Measurements from ENCODE around the gene DMD.

Gene DMD

DNA sequence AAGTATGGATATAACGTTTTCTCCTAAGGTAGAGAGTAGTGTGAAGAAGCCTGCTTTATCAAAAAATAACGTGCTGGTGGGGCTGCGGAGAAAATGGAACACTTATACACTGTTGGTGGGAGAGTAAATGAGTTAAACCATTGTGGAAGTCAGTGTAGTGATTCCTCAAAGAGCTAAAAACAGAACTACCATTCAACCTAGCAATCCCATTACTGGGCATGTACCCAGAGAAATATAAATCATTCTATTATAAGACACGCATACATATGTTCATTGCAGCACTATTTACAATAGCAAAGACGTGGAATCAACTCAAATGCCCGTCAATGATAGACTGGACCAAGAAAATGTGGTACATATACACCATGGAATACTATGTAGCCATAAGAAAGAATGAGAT is 196.4 kb downstream of the DMD start:
- DNase-seq = no peak

DNA sequence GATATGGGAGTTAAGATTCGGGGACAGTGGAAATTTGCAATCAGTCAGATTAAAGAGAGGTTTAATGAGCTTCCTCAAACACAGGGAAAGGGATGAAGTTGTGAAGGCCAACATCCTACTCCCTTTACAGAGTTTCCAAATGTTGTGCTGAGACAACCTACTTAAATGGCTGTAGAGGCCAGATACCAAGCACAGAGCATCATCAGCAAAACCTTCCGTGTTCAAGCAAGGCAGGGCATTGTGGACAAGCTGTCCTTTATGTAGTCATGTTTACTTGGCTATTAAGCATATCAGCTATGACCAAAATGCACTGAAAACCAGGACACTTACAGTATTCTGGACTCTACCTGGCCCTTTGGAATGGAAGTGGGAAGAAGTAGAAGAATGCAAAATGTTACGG is 197.3 kb downstream of the DMD start:
- DNase-seq = no peak

DNA sequence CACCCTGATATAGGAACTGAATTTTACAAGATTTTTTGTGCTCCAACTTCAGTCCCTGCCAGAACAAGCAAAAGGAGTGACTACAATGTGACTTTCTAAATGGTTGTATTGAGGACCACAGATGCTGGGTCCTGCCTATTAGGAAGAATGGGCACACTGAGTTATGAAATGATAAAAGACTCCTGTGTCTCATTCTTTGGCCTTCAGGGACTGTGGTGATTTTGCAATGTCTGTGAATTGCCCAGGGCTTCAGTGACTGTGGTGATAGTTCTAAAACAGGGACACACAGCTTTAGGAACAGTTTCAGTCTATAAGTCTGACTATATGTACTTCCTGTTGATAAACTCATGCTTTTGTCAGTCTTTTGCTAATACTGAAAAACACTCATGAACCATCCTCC is 210.2 kb downstream of the DMD start:
- no peak for DNase-seq

DNA sequence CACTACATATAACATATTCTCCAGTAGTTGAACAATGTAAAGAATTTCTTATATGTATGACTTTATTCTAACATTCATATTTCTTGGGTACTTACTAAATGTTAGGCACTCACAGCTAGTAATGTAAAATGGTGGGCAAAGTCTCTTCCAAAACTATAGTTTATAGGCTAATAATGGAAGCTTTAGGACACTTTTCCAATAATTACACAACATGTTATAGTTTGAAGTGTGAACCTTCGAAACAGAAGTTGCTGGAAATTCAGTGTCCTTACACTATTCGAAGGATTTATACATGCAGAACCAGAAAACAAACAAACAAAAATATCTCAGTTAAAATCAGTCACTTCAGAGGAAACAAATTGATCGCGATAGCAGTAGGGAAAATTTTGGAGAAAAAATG is 212.6 kb downstream of the DMD start:
- no peak for DNase-seq

DNA sequence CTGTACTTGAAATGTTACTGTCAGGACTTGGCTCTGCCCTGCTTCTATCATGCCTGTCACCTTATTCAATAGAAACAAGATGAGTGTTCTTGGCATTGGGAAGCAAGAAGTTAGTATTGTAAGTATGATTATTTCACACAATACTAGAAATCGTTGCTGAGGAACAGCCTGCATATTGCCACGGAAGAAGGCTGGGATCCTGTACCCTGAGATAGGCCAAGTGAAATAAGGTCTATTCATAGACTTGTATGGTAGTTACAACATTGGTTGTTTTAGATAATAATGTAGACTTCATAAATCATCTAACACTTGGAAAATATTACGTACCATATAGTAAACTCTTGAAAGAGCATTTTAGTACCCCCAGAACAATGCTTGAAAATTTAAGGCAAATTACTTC is 215.9 kb downstream of the DMD start:
- DNase-seq = no peak

DNA sequence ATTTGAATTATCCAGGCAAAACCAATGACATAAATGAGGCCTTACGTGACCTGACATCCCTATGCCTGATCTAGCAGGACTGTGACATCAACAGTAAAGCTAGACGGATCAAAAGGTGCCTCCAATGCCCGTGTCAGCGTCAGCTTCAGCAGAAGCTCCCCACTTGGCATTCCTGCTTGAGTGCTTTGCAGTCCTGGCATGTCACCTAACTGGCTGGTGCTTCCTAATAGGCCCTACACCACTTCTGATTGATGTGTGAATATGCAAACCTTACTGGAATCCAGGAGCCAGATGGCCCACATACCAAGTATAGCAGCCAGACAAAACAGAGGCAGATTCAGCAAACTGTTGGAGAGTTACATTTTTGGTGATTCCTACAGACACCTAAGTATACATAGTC is 224.2 kb downstream of the DMD start:
- DNase-seq = no peak

DNA sequence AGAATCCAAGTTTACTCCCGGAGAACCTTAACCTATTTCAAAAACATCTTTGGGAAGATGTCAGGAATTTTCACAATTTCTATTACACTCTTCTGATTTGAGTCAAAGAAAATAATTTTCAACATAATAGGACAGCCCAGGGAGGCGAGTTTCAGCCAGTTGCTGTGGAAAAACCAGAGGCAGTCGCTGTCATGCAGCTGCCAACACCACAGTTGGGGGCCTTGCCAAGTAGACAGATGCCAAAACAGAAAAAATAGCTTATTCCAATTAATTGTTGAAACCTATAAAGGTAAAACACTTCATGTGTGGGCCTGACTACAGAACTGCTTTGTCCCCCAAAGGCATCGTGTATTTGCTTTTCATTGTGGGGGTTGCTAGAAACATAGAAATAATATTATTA is 225.8 kb downstream of the DMD start:
- no peak for DNase-seq

DNA sequence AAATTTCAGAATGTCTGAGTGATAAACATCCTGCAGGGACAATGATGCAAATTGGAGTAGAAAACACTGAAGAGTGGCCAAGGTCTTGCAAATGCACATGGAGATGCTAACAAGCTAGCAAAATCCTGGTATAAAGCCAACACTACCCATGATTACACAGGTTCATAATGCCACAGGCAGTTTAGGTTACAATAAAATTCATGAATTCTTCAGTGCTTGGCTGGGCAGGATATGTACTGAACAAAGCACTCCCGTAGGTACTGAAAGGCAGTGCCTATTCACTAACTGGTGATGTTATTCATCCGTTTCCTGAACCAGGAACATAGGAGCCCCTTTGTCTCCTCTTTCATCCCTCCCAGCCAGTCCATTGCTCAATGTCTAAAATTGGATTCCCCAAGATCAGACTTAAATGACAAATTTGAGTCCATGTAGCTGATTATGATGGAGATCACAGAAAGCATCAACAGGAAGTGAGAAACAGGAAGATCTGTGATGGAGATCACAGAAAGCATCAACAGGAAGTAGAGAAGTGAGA is 244.5 kb downstream of the DMD start:
- no peak for DNase-seq

DNA sequence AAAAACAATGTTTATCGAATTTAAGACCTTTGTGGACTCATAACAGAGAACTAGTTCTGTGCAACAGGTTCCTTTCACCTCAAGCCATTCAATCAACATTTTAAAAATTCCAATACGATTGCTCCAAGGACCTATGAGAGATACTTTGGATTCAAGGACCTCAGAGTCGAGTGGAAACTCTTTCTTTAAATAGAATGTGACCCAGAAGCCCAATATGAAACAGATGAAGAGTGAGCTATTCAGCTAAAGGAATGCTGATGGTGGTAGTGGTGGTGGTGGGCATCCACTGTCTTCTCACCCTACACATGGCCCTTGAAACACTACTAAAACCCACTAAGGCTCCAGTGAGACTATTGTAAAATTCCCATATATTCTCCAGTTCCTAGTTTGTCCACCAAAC is 257.2 kb downstream of the DMD start:
- no peak for DNase-seq

DNA sequence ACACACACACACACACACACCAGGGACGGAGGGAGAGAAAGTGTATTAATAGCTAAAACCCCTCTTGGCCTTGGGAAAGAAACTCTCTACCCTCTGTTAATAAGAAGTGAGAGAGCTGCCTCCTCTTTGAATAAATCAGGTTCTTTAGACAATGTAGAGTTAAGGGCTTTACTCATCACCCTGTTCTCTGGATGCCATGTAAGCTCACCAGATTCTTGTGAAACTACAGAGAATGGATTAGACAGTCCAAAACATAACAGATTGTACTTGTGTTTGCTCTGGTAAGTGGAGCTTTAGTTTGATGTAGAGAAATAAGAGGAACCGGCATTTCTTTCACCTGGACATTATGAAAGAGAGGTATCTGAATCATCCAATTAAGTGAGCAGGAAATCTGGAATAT is 263.2 kb downstream of the DMD start:
- DNase-seq = no peak

DNA sequence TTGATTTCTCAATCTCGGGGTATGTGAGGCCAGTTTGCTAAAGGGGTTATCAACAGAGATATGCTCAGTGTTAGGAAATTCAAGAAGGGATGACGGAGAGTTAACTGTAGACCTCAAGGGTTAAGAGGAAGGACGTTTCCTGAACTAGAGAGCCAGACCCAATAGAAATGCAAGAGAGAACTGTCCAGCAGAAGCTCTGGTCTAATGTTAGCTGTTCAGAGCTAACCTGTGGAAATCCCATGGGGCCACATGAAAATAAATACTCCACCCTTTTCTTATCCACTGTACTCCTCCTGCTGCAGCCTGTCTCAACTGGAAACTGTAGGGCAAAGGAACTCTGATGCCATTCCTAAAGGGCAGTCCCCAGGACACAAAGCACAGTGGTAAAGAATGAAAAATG is 274.3 kb downstream of the DMD start:
- DNase-seq = no peak

DNA sequence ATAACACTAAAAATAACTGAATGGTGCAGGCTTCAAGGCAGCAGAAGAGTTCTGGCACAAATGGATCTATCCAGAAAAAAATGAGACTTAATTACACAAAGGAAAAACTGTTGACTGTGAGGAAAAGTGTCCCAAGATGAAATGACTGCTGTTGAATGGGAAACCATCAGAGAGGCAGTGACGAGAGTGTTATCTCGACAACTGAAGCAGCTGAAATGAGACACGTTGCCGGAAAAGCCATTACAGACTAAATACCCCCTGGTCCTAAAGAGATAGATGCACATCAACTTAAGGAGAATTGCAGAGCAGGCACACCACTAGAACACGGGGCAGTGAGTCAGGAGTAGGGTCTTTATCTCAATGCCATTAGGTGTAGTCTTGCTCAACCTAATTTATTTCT is 277.8 kb downstream of the DMD start:
- DNase-seq = no peak

DNA sequence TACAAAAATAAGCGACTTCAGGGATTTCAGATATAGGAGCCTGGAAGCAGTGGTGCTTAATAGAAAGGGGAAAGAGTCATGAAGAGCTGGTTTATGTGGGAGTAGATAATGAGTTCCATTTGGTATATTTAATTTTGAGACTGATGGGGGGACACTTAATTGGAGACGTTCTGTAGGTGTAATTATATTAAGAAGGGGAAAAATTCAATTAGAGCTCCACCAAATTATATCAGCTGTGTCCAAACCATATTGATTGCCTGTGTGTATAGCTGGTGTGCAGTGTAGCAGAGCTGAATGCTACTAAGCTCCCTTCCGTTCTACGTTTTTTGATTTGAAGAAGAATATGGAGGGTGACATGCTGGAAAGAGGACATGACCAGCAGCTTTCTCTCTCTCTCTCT is 282.3 kb downstream of the DMD start:
- no peak for DNase-seq

DNA sequence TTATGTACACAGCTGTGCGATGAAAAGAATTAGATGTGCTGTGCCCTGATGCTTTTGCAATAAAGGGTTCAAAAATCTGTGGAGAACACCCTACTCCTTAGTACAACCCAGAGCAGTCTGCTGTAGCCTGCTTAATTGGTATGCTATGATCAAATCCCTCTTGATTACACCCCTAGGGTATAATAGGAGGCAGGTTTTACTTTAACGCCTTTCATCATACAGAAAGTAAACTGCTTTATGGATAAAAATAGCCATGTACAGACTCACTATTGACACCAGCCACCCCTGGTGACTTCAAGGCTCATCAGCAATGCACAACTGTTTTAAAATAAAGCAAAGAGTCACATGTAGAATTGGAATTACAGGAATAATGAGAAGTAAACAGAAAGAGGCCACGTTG is 315.3 kb downstream of the DMD start:
- DNase-seq = no peak

DNA sequence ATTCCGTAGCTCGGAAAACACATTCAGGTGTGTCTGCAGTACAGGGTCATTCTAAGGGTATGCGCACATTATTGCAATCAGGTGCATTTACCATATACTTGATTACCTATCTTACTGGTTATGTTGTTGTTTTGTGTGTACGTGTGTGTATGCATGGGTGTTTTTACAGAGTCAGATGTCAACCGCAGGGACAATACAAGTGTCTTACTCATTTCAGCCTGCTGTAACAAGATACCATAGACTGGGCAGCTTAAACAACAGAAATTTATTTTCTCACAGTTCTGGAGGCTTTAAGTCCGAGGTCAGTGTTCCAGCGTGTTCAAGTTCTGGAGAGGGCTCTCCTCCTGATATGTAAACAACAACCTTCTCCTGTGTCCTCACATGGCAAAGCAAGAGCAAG is 316.7 kb downstream of the DMD start:
- DNase-seq = no peak

DNA sequence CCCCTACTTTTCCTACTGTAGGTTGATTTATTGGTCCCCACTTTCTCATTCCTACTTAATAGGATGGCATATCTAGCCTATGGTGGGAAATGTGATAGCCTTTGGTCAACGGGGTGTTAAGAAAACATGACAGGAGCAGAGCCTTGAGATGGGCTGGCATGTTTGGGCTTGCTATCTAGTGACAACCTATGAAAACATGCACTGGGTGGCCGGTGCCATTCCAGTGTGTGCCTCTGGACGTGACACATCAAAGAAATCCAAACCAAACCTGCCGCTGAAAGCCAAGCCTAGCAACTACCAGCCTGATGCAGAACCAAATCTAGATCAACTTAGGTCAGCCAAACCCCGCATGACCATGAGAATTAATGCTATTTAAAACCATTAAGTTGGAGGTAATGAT is 317.6 kb downstream of the DMD start:
- DNase-seq = no peak

DNA sequence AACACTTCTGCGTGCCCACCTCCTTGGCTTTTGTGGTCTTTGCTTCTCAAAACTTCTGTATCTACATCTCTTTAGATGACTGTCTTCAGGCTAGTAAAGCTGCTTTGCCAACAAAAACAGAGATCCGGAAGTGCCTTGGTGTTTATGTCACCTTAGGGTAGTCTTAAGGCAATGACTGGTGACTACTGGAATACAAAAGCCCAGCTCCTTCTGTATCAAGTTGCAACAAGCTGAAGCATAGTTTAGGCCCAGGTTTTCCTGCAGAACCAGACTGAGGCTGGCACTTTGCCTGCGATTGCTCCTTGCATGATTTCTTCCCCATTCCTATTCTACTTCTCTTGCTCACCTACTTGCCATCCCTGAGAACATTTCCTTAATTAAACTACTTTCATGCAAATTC is 333.8 kb downstream of the DMD start:
- DNase-seq = no peak

DNA sequence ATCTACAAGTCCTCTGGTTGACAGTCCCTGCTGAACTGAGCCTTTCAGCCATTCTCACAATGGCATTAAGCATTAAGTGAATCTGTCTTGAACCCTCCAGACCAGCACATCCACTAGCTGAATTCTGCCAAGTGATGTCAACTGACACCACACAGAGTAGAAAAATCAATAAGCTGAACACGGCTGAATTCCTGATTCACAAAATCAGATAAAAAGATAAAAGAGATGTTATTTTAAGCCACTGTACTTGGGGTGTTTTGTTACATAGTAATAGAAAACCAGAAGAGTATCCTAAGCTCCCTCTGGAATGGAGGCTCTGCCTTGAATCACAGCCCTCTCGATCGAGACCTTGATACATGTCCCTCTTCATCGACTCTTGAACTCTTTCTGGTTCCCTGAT is 336.5 kb downstream of the DMD start:
- no peak for DNase-seq

DNA sequence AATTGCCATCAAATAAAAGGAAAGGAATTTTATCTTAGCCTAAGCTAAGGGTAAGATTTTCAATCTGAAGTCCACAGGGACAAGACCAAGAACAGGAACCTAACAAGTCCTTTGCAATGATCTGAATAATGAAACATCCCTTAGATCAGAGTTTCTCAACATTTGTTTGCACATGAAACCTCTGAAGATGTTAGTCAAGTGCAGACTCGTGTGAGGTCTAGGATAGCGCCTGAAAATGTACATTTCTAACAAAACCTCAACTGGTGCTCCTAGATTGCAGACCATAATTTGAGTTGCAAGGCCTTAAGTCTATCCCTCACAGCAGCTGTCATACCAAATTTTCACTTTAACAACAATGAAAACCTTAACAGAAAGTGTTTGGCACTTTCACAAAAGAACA is 337.6 kb downstream of the DMD start:
- no peak for DNase-seq

DNA sequence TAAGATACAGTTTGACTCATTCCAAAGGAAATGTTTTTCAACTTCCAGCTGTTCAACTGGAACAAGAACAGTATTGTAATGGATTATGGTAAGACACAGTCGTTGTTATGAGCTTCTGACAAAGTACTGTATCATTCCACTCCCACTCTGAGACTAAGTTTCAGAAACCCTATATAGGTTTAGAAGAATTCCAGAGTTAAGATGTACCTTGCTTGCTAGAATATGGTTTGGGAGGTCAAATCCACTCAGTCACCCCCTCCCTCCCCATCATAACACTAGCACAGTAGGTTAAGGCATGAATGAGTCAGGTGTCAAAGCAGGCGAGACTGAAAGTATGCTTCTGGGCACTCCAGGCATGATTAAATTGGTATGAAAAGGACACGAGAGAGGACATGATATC is 339.7 kb downstream of the DMD start:
- no peak for DNase-seq

DNA sequence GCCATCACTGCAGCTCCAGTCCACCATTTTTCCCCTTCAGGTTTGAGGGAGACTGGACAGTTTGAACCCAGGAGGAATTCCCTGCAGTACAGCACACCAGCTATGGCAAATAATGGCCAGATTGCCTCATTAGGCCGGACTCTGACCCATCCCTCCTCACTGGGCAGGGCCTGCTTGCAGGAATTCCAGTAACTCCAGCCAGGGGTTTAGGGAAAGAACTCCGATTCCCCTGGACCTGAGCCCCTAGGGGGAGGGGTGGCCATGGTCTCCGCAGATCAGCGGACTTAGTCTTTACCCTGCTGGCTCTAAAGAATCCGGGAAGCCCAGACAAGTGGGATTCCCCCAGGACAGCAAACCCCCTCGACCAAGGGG is 342.8 kb downstream of the DMD start:
- no peak for DNase-seq

DNA sequence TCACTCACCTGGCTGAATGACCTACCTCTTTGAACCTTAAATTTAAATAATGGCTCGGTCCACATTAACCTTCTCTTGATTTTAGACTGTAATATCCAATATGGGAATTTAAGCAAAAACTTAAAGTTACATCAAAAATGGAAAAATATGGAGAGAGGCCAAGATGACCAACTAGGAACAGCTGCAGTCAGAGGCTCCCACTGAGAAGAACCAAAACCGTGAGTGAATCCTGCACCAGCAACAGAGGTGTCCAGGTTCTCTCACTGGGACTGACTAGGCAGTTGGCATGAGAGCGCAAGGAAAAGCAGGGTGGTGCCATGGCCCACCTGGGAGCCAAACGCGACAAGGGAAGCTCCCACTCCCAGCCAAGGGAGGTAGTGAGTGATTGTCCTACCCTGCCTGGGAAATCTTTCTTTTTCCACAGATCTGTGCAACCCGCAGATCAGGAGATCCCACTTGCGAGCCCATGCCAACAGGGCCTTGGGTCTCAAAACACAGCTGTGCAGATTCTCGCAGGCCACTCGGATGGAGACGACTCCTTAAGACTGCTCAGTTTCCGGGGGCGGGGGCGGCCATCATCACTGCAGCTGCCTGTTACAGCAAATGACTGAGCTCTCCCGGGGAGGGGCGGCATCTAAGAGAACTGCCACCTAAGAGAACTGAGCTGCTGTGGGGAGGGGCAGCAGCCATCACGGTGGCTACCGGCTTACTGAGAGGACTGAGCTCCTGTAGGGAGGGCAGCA is 343.4 kb downstream of the DMD start:
- DNase-seq = no peak

DNA sequence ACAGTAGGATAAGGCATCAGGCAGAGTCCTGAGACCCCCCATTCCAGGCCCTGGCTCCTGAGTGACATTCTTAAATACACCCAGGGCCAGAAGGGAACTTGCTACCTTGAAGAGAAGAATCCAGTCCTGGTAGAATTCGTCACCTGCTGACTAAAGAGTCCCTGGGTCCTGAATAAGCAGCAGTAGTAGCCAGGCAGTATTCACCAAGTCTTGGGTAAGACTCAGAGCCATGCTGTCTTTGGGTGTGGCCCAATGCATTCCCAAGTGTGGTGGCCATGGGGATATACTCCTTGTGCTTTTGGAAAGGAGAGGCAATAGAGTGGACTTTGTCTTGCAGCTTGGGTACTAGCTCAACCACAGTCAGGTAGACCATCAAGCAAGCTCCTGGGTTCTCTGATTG is 359.1 kb downstream of the DMD start:
- no peak for DNase-seq

DNA sequence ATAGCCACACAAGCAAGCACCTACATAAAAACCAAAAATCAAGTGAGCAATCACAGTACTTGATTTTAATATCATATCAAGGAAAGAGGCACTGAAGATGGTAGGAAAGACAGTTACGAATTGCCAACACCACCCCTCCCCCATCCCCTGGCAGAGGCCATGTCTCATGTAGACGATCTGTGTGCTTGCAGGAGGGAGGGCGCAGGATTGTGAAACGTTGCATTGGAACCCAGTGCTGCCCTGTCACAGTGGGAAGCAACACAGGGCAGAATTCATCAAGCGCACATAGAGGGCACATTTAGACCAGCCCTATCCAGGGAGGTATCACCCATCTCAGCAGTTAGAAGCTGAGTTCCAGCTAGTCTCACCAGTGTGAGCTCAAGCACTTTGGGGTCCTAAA is 359.8 kb downstream of the DMD start:
- DNase-seq = no peak

DNA sequence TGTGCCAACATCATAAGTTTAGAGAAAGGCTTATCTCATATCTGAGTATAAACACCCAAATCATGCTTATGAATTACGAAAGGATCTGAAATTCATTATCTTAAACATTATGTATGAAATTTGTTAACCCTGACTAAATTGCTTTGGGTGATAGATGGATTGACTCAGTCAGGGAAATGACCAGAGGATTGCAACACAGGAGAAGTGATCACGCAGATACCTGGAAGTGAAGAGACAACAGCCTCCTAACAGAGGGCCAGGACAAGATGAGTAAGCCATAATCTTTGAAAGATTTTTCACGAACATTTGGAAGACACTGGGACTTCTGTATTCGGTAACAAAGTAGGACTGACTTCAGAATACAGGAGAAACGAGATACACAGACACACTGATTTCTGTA is 363.4 kb downstream of the DMD start:
- DNase-seq = no peak

DNA sequence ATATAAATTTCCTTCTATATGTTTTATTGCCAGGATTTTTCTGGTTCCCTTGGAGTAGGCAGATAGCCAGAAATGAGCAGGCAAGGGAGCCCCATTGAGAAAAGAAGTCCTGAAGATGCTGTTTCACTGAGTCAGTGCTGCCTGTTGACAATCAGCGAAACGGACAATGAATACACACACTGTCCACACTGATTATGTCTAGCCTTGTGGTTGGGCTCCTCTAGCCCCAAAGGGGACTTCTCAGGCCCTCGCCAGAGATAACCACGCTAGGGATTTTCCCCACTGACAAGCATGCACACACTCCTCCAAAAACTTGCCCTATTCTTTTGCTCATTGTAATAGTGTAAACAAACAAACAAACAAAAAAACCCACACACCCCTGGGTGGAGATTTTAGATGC is 369.3 kb downstream of the DMD start:
- no peak for DNase-seq
